Gastrocnemius medialis (tissue), 4 donors: Measurements from ENCODE around the gene MYL12B. TPM values are rescaled to one million over a fixed set of nuclear protein-coding genes. Genes with fewer than 3 reads are reported as not detected.

ENCODE experiments used
- ATAC-seq, 2 donors: fragments of 150-250 bp; one replicate each; pipeline ENCODE4 v1.9.1; 2016
- DNase-seq, 2 donors: peaks; one replicate each; pipeline ENCODE4 v3.0.0-alpha.2; 2019
- H3K27ac ChIP-seq, 4 donors: fragments of 200-600 bp; sonication (generic); 1 replicate in 1 of 4; 2 replicates in 3 of 4; pipeline ENCODE4 v1.5.1; 2016 to 2018; ENCODE audit warnings: mild to moderate bottlenecking in 2 of 4, moderate library complexity in 1 of 4
- H3K27me3 ChIP-seq, 3 donors: fragments of 200-600 bp; sonication (generic) in 2 of 3; 1 replicate in 1 of 3; 2 replicates in 2 of 3; pipeline versions ENCODE4 v1.5.1 to v1.6.0; 2016 to 2019; ENCODE audit warnings: mild to moderate bottlenecking in 1 of 3, moderate library complexity in 1 of 3
- H3K36me3 ChIP-seq, 2 donors: fragments of 200-600 bp; sonication (generic) in 1 of 2; one replicate each; pipeline ENCODE4 v1.5.1; 2017 to 2018
- H3K4me1 ChIP-seq, 2 donors: fragments of 200-600 bp; sonication (generic) in 1 of 2; one replicate each; pipeline ENCODE4 v1.5.1; 2016 to 2017; ENCODE audit warnings: mild to moderate bottlenecking in 2 of 2
- H3K4me3 ChIP-seq, 4 donors: fragments of 200-600 bp; sonication (generic) in 3 of 4; 1 replicate in 1 of 4; 2 replicates in 3 of 4; pipeline ENCODE4 v1.5.1; 2016 to 2019; ENCODE audit warnings: mild to moderate bottlenecking in 2 of 4
- H3K9me3 ChIP-seq, 3 donors: fragments of 200-600 bp; sonication (generic) in 2 of 3; 1 replicate in 1 of 3; 2 replicates in 2 of 3; pipeline ENCODE4 v1.5.1; 2016 to 2019
- CTCF ChIP-seq, 5 experiments: fragments of 450-650 bp in 3 of 5; fragments of 200-600 bp in 2 of 5; sonication (generic) in 2 of 5; IDR thresholded peaks in 4 of 5; conservative IDR thresholded peaks in 1 of 5; 1 replicate in 4 of 5; 2 replicates in 1 of 5; pipeline ENCODE4 v1.5.1; 2016 to 2019; ENCODE audit warnings: antibody characterized with exemption in 5 of 5, mild to moderate bottlenecking in 3 of 5, moderate library complexity in 3 of 5
- POLR2A ChIP-seq, 2 donors: fragments of 450-650 bp; IDR thresholded peaks; one replicate each; pipeline ENCODE4 v1.6.1; 2017; ENCODE audit warnings: antibody characterized with exemption in 2 of 2, mild to moderate bottlenecking in 2 of 2, moderate library complexity in 2 of 2
- in situ Hi-C, 4 donors: fragments of 200-750 bp; cut with MboI; loops; one replicate each; pipeline versions ENCODE4 v1.15.0 to v1.8.0; 2017; ENCODE audit warnings: low sequenced_read_pairs in 4 of 4
- intact Hi-C: fragments of 100-400 bp; cut with DNase I; formaldehyde crosslinking; loops from one replicate; pipeline ENCODE4 v1.15.1; 2023; ENCODE audit warnings: low total_unique reads
- total RNA-seq, 4 donors: library from RNA; depleted of rRNA; stranded (reverse); fragments of >200 nt; gene quantifications; one replicate each; pipeline versions ENCODE4 v1.1.0 to v1.2.3, GENCODE V29; 2016

MYL12B gene
- total RNA-seq, 4 donors from 2014 or later: 100 to 293 (median 185) TPM

- TF ChIP-seq CTCF (IDR thresholded peaks at IDR 0.05 in 4 of 5, conservative IDR thresholded peaks at IDR 0.05 in 1 of 5) (no peak), POLR2A (IDR thresholded peaks at IDR 0.05) (no peak)
- H3K4me1 ChIP-seq: peaks cover 6 to 10% of the 10 kb centered on the region in 2 donors
- in situ Hi-C loops (loop anchor here (5.0 to 10.0 kb wide), 5 partner anchors 160 to 383 kb away; partner anchors contain the start of gene TGIF1 (in 2 of the 4)), intact Hi-C loops (no loop called here)
- H3K27ac ChIP-seq: no peak overlapping the region
- H3K4me3 ChIP-seq: no peak overlapping the region
- H3K9me3 ChIP-seq: no peaks in the 10 kb centered on the region
- H3K36me3 ChIP-seq: no peaks in the 10 kb centered on the region
- ATAC-seq (no peak), DNase-seq (no peak)
- H3K27me3 ChIP-seq: no peaks in the 10 kb centered on the region
These were observed 22.6 kb downstream of the MYL12B start for GRCh38 chr18:3284501-3284900.

- H3K36me3 ChIP-seq: no peaks in the 10 kb centered on the region
- H3K27me3 ChIP-seq: no peaks in the 10 kb centered on the region
- no peak overlapping the region for H3K27ac ChIP-seq
- H3K4me1 ChIP-seq: peaks cover 6 to 10% of the 10 kb centered on the region in 2 donors
- TF ChIP-seq POLR2A (IDR thresholded peaks at IDR 0.05) (no peak), CTCF (IDR thresholded peaks at IDR 0.05 in 4 of 5, conservative IDR thresholded peaks at IDR 0.05 in 1 of 5) (no peak)
- in situ Hi-C loops: loop anchor here in 3 of 4 donors (5.0 to 10.0 kb wide), 3 partner anchors 159 to 309 kb away; no protein-coding TSS in a partner anchor
- no peaks in the 10 kb centered on the region for H3K9me3 ChIP-seq
- intact Hi-C loops: no loop called here
- H3K4me3 ChIP-seq: no peak overlapping the region
- DNase-seq: no peak
- ATAC-seq: no peak
These were observed 24.2 kb downstream of the MYL12B start for GRCh38 chr18:3286159-3286558.

GRCh38 chr18:3293196-3293951 lies 31.4 kb downstream of the MYL12B start:
- H3K9me3 ChIP-seq: no peaks in the 10 kb centered on the region
- intact Hi-C loops: no loop called here
- TF ChIP-seq POLR2A (IDR thresholded peaks at IDR 0.05) (no peak), CTCF (IDR thresholded peaks at IDR 0.05 in 4 of 5, conservative IDR thresholded peaks at IDR 0.05 in 1 of 5) (no peak)
- H3K4me1 ChIP-seq: peaks cover 0 to 5% of the 10 kb centered on the region in 2 donors
- no peaks in the 10 kb centered on the region for H3K36me3 ChIP-seq
- H3K4me3 ChIP-seq: no peak overlapping the region
- ATAC-seq (no peak), DNase-seq (no peak)
- no peaks in the 10 kb centered on the region for H3K27me3 ChIP-seq
- in situ Hi-C loops: loop anchor here in 1 of 4 donors (5.0 kb wide), 1 partner anchor 169 kb away; no protein-coding TSS in a partner anchor
- H3K27ac ChIP-seq: no peak overlapping the region

GRCh38 chr18:3294435-3295080 lies 32.6 kb downstream of the MYL12B start:
- Histone ChIP-seq H3K27ac (no peak overlapping the region), H3K36me3 (no peaks in the 10 kb centered on the region), H3K27me3 (no peaks in the 10 kb centered on the region), H3K4me3 (no peak overlapping the region), H3K4me1 (peaks cover 0 to 5% of the 10 kb centered on the region in 2 donors), H3K9me3 (no peaks in the 10 kb centered on the region)
- DNase-seq (no peak), ATAC-seq (no peak)
- intact Hi-C loops: no loop called here
- no peak for TF ChIP-seq CTCF (IDR thresholded peaks at IDR 0.05 in 4 of 5, conservative IDR thresholded peaks at IDR 0.05 in 1 of 5)
- no peak for TF ChIP-seq POLR2A (IDR thresholded peaks at IDR 0.05)
- in situ Hi-C loops: loop anchor here in 1 of 4 donors (5.0 kb wide), 1 partner anchor 168 kb away; no protein-coding TSS in a partner anchor
